GM23338 (cell line): ENCODE results near the gene DGCR8. TPM values are rescaled to one million over a fixed set of nuclear protein-coding genes. Genes with fewer than 3 reads are reported as not detected.
A peak's percentile ranks its signal among the peaks of the same experiment; 100 is the strongest.

Experiments used
- ATAC-seq: fragments of 200-7000 bp; cut with Tn5 transposase; 3 replicates; pipeline ENCODE4 v1.9.1; 2020
- DNase-seq: peaks from one replicate; pipeline ENCODE4 v3.0.0-alpha.2; 2015; ENCODE audit warnings: low spot score
- H2AFZ ChIP-seq: fragments of 200-600 bp; sonication (generic); 2 replicates; pipeline ENCODE4 v1.8.0; 2016; ENCODE audit warnings: antibody characterized with exemption, mild to moderate bottlenecking, moderate library complexity
- H3F3A ChIP-seq: fragments of 200-600 bp; sonication (generic); replicated peaks from 2 replicates; pipeline ENCODE4 v1.8.0; 2017; ENCODE audit warnings: antibody characterized with exemption, mixed run types, low read depth
- H3K27ac ChIP-seq: fragments of 200-600 bp; sonication (generic); 2 replicates; pipeline ENCODE4 v1.6.1; 2016; ENCODE audit warnings: low read depth
- H3K27me3 ChIP-seq: fragments of 200-600 bp; sonication (generic); 2 replicates; pipeline ENCODE4 v1.8.0; 2016; ENCODE audit warnings: mild to moderate bottlenecking, mixed run types, moderate library complexity; ENCODE audit not compliant: insufficient read depth
- H3K36me3 ChIP-seq: fragments of 200-600 bp; sonication (generic); 2 replicates; pipeline ENCODE4 v1.8.0; 2016; ENCODE audit warnings: mild to moderate bottlenecking; ENCODE audit not compliant: insufficient read depth
- H3K4me1 ChIP-seq: fragments of 200-600 bp; sonication (generic); 2 replicates; pipeline ENCODE4 v1.8.0; 2016; ENCODE audit warnings: mild to moderate bottlenecking, moderate library complexity; ENCODE audit not compliant: insufficient read depth
- H3K4me2 ChIP-seq: fragments of 200-600 bp; sonication (generic); 2 replicates; pipeline ENCODE4 v1.7.1; 2017; ENCODE audit warnings: mixed run types
- H3K4me3 ChIP-seq: fragments of 200-600 bp; sonication (generic); 2 replicates; pipeline ENCODE4 v1.6.1; 2016; ENCODE audit warnings: mixed run types
- H3K79me2 ChIP-seq: fragments of 200-600 bp; sonication (generic); replicated peaks from 2 replicates; pipeline ENCODE4 v1.8.0; 2017; ENCODE audit warnings: mild to moderate bottlenecking; ENCODE audit not compliant: insufficient read depth
- H3K9me2 ChIP-seq: fragments of 200-600 bp; sonication (generic); 2 replicates; pipeline ENCODE4 v1.8.0; 2017; ENCODE audit not compliant: insufficient read depth
- H4K20me1 ChIP-seq: fragments of 200-600 bp; sonication (generic); replicated peaks from 2 replicates; pipeline ENCODE4 v1.8.0; 2017; ENCODE audit warnings: mild to moderate bottlenecking; ENCODE audit not compliant: insufficient read depth
- H3K27ac Mint-ChIP-seq: 2 replicates; pipeline ENCODE4 v1.8.0; 2020; ENCODE audit warnings: inconsistent platforms, mild to moderate bottlenecking, moderate library complexity, mixed read lengths
- H3K27me3 Mint-ChIP-seq: 3 replicates; pipeline ENCODE4 v1.8.0; 2022; ENCODE audit warnings: low read depth, mild to moderate bottlenecking, moderate library complexity, mixed read lengths, inconsistent platforms; ENCODE audit not compliant: insufficient read depth, poor library complexity
- H3K36me3 Mint-ChIP-seq: 3 replicates; pipeline ENCODE4 v1.8.0; 2021; ENCODE audit warnings: low read depth, mild to moderate bottlenecking, inconsistent platforms, moderate library complexity, mixed read lengths
- H3K4me1 Mint-ChIP-seq: 3 replicates; pipeline ENCODE4 v1.8.0; 2020; ENCODE audit warnings: mild to moderate bottlenecking, inconsistent platforms, mixed read lengths
- H3K4me3 Mint-ChIP-seq: 3 replicates; pipeline ENCODE4 v1.8.0; 2021; ENCODE audit warnings: moderate library complexity, mild to moderate bottlenecking, inconsistent platforms, mixed read lengths
- H3K9me3 Mint-ChIP-seq: 3 replicates; pipeline ENCODE4 v1.8.0; 2020; ENCODE audit warnings: moderate library complexity, mild to moderate bottlenecking, inconsistent platforms, mixed read lengths
- CREB1 ChIP-seq: fragments of 250-450 bp; sonication (Bioruptor Pico); IDR thresholded peaks from 2 replicates; pipeline ENCODE4 v1.5.0; 2020; ENCODE audit warnings: low read depth, mild to moderate bottlenecking, moderate library complexity
- EZH2 ChIP-seq: fragments of 200-600 bp; sonication (generic); IDR thresholded peaks from one replicate; pipeline ENCODE4 v1.8.0; 2017; ENCODE audit warnings: antibody characterized with exemption, mild to moderate bottlenecking, low read depth; ENCODE audit not compliant: unreplicated experiment
- EZH2phosphoT487 ChIP-seq: fragments of 200-600 bp; sonication (generic); IDR thresholded peaks from one replicate; pipeline ENCODE4 v1.8.1; 2018; ENCODE audit warnings: antibody characterized with exemption; ENCODE audit not compliant: unreplicated experiment
- JUNB ChIP-seq: IDR thresholded peaks from one replicate; pipeline ENCODE4 v1.6.1; 2016; ENCODE audit warnings: antibody characterized with exemption; ENCODE audit not compliant: unreplicated experiment
- NANOG ChIP-seq: IDR thresholded peaks from 2 replicates; pipeline ENCODE4 v1.6.1; 2016; ENCODE audit warnings: antibody characterized with exemption, borderline replicate concordance
- POLR2AphosphoS5 ChIP-seq: IDR thresholded peaks from 2 replicates; pipeline ENCODE4 v1.6.1; 2016; ENCODE audit warnings: antibody characterized with exemption, low read depth
- STAT1 ChIP-seq: IDR thresholded peaks from one replicate; pipeline ENCODE4 v1.6.1; 2016; ENCODE audit warnings: antibody characterized with exemption; ENCODE audit not compliant: unreplicated experiment
- ZNF114 ChIP-seq: fragments of 250-450 bp; sonication (Bioruptor Pico); IDR thresholded peaks from 2 replicates; pipeline ENCODE4 v1.5.0; 2020; ENCODE audit warnings: mild to moderate bottlenecking, moderate library complexity
- ZNF331 ChIP-seq: fragments of 250-450 bp; sonication (Bioruptor Pico); IDR thresholded peaks from 2 replicates; pipeline ENCODE4 v1.5.0; 2020; ENCODE audit warnings: low read depth, mild to moderate bottlenecking, moderate library complexity
- polyA plus RNA-seq: library from polyadenylated mRNA; unstranded; fragments of >200 nt; fragmentation: Nextera tagmentation; extraction: Ambion mirVana; gene quantifications from 2 replicates; pipeline ENCODE4 v1.2.1, GENCODE V29; 2016
- total RNA-seq: library from RNA; depleted of rRNA; stranded (reverse); fragments of >200 nt; shearing (Covaris generic); gene quantifications from 2 replicates; pipeline ENCODE4 v1.2.3, GENCODE V29; 2014
- TF ChIP-seq, protein P1 (sequence below): IDR thresholded peaks from one replicate; pipeline ENCODE4 v1.6.1; 2018; ENCODE audit warnings: antibody characterized with exemption; ENCODE audit not compliant: unreplicated experiment
- TF ChIP-seq, protein P2 (sequence below): fragments of 250-450 bp; sonication (Bioruptor Pico); IDR thresholded peaks from 2 replicates; pipeline ENCODE4 v1.5.0; 2020; ENCODE audit warnings: mild to moderate bottlenecking, moderate library complexity
- TF ChIP-seq, protein P3 (sequence below): IDR thresholded peaks from 2 replicates; pipeline ENCODE4 v1.6.1; 2016; ENCODE audit warnings: antibody characterized with exemption
- TF ChIP-seq, protein P4 (sequence below), 2 experiments: fragments of 200-600 bp in 1 of 2; sonication (generic) in 1 of 2; conservative IDR thresholded peaks; 2 replicates each; pipeline versions ENCODE4 v1.5.1 to v1.6.1; 2016 to 2017; ENCODE audit warnings: antibody characterized with exemption in 2 of 2, low read depth in 2 of 2, mild to moderate bottlenecking in 2 of 2, moderate library complexity in 1 of 2

Gene DGCR8
- total and polyA plus RNA-seq, 2 experiments from 2014 or later: 12.2 to 48.9 TPM

DNA sequence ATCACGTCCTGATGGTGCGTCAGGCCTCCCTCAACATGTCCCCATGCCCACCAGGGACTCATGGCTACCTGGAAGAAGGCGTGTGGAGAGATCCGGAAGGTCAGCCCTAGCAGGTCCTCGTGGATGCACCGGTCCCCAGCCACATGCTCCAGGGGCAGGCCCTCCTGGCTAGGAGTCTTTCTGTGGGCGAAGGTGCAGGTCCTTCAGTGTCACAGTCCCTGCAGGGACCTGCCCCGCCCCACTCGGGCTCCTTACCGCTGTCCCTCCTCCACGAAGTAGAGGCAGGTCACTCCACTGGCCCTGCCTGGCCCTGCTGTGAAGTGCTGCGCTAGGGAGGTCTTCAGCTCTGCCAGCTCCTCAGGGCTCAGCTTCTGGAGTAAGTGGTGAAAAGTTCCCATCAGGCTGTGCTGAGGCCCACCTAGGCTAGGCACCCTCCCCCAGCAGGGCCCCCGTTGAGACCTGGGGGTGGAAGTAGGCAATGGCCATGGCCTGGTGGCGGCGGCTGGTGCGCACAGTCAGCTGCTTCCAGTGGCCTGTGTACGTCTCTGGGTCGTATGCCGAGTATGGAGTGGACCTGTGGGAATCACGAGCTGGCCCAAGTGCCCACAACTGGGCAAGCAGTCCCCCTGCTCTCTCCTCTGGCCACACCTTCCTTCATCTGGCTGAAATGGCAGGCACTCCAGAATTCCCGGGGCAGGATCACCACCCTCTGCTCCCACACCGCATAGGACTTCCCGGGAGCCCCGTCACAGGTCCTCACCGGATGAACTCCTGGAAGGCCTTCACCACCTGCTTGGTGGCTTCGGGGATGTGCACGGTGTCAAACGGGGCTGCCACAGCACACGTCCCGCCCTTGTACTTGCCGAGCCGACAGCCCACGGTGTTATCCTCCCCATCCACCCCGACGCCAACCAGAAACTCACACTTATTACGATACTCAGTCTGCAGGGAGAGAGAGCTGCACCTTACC, 34.8 kb downstream of the DGCR8 start:
- peaks cover 36% of the 10 kb centered on the region for H3K27me3 Mint-ChIP-seq
- no peak overlapping the region for H3K4me3 ChIP-seq
- peaks cover 23% of the 10 kb centered on the region for H3F3A ChIP-seq
- H3K9me3 Mint-ChIP-seq: no peaks in the 10 kb centered on the region
- no peak overlapping the region for H3K4me2 ChIP-seq
- H3K27me3 ChIP-seq: no peaks in the 10 kb centered on the region
- H3K79me2 ChIP-seq: peaks cover 37% of the 10 kb centered on the region
- TF ChIP-seq ZNF331 (CRISPR knock-in tag) (no peak), EZH2phosphoT487 (no peak), STAT1 (no peak), JUNB (no peak), ZNF114 (CRISPR knock-in tag) (no peak), CREB1 (CRISPR knock-in tag) (no peak), EZH2 (no peak), POLR2AphosphoS5 (no peak), NANOG (no peak)
- TF ChIP-seq, protein P1, sequence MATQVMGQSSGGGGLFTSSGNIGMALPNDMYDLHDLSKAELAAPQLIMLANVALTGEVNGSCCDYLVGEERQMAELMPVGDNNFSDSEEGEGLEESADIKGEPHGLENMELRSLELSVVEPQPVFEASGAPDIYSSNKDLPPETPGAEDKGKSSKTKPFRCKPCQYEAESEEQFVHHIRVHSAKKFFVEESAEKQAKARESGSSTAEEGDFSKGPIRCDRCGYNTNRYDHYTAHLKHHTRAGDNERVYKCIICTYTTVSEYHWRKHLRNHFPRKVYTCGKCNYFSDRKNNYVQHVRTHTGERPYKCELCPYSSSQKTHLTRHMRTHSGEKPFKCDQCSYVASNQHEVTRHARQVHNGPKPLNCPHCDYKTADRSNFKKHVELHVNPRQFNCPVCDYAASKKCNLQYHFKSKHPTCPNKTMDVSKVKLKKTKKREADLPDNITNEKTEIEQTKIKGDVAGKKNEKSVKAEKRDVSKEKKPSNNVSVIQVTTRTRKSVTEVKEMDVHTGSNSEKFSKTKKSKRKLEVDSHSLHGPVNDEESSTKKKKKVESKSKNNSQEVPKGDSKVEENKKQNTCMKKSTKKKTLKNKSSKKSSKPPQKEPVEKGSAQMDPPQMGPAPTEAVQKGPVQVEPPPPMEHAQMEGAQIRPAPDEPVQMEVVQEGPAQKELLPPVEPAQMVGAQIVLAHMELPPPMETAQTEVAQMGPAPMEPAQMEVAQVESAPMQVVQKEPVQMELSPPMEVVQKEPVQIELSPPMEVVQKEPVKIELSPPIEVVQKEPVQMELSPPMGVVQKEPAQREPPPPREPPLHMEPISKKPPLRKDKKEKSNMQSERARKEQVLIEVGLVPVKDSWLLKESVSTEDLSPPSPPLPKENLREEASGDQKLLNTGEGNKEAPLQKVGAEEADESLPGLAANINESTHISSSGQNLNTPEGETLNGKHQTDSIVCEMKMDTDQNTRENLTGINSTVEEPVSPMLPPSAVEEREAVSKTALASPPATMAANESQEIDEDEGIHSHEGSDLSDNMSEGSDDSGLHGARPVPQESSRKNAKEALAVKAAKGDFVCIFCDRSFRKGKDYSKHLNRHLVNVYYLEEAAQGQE: no peak
- TF ChIP-seq, protein P2, sequence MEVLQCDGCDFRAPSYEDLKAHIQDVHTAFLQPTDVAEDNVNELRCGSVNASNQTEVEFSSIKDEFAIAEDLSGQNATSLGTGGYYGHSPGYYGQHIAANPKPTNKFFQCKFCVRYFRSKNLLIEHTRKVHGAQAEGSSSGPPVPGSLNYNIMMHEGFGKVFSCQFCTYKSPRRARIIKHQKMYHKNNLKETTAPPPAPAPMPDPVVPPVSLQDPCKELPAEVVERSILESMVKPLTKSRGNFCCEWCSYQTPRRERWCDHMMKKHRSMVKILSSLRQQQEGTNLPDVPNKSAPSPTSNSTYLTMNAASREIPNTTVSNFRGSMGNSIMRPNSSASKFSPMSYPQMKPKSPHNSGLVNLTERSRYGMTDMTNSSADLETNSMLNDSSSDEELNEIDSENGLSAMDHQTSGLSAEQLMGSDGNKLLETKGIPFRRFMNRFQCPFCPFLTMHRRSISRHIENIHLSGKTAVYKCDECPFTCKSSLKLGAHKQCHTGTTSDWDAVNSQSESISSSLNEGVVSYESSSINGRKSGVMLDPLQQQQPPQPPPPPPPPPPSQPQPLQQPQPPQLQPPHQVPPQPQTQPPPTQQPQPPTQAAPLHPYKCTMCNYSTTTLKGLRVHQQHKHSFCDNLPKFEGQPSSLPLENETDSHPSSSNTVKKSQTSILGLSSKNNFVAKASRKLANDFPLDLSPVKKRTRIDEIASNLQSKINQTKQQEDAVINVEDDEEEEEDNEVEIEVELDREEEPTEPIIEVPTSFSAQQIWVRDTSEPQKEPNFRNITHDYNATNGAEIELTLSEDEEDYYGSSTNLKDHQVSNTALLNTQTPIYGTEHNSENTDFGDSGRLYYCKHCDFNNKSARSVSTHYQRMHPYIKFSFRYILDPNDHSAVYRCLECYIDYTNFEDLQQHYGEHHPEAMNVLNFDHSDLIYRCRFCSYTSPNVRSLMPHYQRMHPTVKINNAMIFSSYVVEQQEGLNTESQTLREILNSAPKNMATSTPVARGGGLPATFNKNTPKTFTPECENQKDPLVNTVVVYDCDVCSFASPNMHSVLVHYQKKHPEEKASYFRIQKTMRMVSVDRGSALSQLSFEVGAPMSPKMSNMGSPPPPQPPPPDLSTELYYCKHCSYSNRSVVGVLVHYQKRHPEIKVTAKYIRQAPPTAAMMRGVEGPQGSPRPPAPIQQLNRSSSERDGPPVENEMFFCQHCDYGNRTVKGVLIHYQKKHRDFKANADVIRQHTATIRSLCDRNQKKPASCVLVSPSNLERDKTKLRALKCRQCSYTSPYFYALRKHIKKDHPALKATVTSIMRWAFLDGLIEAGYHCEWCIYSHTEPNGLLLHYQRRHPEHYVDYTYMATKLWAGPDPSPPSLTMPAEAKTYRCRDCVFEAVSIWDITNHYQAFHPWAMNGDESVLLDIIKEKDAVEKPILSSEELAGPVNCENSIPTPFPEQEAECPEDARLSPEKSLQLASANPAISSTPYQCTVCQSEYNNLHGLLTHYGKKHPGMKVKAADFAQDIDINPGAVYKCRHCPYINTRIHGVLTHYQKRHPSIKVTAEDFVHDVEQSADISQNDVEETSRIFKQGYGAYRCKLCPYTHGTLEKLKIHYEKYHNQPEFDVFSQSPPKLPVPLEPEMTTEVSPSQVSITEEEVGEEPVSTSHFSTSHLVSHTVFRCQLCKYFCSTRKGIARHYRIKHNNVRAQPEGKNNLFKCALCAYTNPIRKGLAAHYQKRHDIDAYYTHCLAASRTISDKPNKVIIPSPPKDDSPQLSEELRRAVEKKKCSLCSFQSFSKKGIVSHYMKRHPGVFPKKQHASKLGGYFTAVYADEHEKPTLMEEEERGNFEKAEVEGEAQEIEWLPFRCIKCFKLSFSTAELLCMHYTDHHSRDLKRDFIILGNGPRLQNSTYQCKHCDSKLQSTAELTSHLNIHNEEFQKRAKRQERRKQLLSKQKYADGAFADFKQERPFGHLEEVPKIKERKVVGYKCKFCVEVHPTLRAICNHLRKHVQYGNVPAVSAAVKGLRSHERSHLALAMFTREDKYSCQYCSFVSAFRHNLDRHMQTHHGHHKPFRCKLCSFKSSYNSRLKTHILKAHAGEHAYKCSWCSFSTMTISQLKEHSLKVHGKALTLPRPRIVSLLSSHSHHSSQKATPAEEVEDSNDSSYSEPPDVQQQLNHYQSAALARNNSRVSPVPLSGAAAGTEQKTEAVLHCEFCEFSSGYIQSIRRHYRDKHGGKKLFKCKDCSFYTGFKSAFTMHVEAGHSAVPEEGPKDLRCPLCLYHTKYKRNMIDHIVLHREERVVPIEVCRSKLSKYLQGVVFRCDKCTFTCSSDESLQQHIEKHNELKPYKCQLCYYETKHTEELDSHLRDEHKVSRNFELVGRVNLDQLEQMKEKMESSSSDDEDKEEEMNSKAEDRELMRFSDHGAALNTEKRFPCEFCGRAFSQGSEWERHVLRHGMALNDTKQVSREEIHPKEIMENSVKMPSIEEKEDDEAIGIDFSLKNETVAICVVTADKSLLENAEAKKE (CRISPR knock-in tag): no peak
- TF ChIP-seq, protein P3, sequence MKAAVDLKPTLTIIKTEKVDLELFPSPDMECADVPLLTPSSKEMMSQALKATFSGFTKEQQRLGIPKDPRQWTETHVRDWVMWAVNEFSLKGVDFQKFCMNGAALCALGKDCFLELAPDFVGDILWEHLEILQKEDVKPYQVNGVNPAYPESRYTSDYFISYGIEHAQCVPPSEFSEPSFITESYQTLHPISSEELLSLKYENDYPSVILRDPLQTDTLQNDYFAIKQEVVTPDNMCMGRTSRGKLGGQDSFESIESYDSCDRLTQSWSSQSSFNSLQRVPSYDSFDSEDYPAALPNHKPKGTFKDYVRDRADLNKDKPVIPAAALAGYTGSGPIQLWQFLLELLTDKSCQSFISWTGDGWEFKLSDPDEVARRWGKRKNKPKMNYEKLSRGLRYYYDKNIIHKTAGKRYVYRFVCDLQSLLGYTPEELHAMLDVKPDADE: no peak
- TF ChIP-seq, protein P4, sequence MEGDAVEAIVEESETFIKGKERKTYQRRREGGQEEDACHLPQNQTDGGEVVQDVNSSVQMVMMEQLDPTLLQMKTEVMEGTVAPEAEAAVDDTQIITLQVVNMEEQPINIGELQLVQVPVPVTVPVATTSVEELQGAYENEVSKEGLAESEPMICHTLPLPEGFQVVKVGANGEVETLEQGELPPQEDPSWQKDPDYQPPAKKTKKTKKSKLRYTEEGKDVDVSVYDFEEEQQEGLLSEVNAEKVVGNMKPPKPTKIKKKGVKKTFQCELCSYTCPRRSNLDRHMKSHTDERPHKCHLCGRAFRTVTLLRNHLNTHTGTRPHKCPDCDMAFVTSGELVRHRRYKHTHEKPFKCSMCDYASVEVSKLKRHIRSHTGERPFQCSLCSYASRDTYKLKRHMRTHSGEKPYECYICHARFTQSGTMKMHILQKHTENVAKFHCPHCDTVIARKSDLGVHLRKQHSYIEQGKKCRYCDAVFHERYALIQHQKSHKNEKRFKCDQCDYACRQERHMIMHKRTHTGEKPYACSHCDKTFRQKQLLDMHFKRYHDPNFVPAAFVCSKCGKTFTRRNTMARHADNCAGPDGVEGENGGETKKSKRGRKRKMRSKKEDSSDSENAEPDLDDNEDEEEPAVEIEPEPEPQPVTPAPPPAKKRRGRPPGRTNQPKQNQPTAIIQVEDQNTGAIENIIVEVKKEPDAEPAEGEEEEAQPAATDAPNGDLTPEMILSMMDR (conservative IDR thresholded peaks at IDR 0.05; ENCODE audit: low read depth in 2 of 2): no peak
- peaks cover 14% of the 10 kb centered on the region for H4K20me1 ChIP-seq
- ATAC-seq (no peak), DNase-seq (no peak)
- H3K9me2 ChIP-seq: no peaks in the 10 kb centered on the region
- no peak overlapping the region; the same call in 1 of the 2 replicates for H3K27ac Mint-ChIP-seq
- H2AFZ ChIP-seq: no peak overlapping the region
- peaks cover 12% of the 10 kb centered on the region for H3K4me1 Mint-ChIP-seq
- H3K36me3 Mint-ChIP-seq: peaks cover 57% of the 10 kb centered on the region
- peaks cover 23% of the 10 kb centered on the region for H3K36me3 ChIP-seq
- no peak overlapping the region for H3K27ac ChIP-seq
- peak overlapping the region; percentile 59 for H3K4me3 Mint-ChIP-seq
- peaks cover 16% of the 10 kb centered on the region for H3K4me1 ChIP-seq
